GM18868 (cell line): ENCODE results near the gene STEAP2.
"Not testable (repeated sequence)": the region's sequence is repeated elsewhere in the genome, so short reads cannot be mapped to it uniquely, and the experiment has no call there.

Experiments
- ATAC-seq: cut with Tn5 transposase; IDR thresholded peaks from one replicate; pipeline ENCODE4 v1.9.1; 2021; ENCODE audit warnings: mild to moderate bottlenecking, moderate library complexity; ENCODE audit not compliant: unreplicated experiment

Gene STEAP2

GRCh38 chr7:90232430-90232829, 20.9 kb downstream of the STEAP2 start:
- ATAC-seq: no peak

GRCh38 chr7:90233569-90233968, 22.0 kb downstream of the STEAP2 start:
- ATAC-seq: no peak

GRCh38 chr7:90236721-90237289, 25.3 kb downstream of the STEAP2 start:
- ATAC-seq: no peak

DNA sequence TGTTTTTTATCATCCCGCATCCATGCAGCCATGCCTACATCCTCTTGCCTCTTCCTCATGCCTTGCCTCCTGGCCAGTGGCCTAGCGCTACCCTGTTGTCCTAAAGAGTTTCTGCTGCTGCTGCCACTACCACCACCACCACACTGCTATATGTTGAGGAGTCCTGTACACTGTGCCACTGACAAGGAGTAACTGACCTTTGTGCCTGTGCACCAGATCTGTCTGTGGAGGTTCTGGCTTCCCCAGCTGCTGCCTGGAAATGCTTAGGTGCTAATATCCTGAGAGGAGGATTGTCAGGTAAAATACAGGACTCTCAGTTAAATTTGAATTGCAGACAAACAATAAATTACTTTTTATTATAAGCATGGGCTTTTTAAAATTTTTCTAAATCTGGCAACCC, 26.5 kb downstream of the STEAP2 start:
- ATAC-seq: no peak

DNA sequence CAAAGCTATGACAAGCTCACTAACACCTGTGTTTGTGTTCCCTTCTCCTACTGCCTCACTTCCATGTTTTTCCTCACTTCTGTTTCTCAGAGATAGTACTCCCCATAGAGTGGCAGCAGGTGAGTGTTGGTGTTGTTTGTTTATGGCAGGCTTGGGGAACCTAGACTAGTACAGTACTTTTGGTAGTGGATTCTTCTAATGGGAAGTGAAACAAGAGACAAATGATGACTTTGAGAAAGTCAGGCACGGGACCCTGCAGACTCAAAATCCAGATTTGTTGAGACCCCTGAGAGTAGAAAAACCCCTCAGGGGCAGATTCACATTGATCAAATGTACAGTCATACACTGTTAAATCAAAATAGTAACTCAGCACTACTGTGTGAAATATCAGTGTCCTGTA, 27.0 kb downstream of the STEAP2 start:
- ATAC-seq: peak; percentile 66

DNA sequence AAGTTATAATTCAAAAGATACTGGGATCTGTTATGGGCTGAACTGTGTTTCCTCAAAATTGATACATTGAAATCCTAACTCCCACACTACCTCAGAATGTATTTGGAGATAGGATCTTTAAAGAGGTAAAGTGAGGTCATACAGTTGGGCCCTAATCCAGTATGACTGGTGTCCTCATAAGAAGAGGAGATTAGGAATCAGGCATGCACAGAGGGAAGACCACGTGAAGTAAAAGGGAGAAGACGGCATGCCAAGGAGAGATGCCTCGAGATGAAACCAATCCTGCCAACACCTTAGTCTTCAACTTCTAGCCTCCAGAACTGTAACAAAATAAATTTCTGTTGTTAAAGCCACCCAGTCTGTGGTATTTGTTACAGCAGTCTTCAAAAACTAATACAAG, 27.5 kb downstream of the STEAP2 start:
- ATAC-seq: no peak

DNA sequence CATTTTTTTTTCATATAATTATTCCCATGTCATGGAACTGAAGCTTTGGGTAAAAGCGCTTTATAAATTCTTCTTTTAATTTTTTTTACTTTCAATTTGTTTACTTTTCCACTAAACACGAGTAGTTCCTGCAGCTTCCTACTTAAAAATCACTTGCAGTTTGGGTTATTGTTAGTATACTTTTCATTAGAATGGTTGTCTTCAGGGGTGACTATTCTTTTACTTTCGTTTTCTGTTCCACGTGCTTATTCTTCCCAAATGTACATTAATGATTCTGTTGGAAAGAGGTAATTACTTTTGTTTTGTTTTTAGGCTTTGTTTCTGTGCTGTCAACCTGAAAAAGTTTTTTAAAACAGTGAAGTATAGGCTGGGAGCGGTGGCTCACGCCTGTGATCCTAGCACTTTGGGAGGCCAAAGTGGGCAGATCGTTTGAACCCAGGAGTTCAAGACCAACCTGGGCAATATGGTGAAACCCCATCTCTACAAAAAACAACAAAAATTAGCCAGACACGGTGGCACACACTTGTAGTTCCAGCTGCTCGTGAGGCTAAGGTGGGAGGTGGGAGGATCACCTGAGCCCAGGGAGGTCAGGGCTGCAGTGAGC, 28.2 kb downstream of the STEAP2 start:
- ATAC-seq: no peak

- peak; percentile 46 for ATAC-seq
Measured at GRCh38 chr7:90242369-90243168, 31.0 kb downstream of the STEAP2 start.

DNA sequence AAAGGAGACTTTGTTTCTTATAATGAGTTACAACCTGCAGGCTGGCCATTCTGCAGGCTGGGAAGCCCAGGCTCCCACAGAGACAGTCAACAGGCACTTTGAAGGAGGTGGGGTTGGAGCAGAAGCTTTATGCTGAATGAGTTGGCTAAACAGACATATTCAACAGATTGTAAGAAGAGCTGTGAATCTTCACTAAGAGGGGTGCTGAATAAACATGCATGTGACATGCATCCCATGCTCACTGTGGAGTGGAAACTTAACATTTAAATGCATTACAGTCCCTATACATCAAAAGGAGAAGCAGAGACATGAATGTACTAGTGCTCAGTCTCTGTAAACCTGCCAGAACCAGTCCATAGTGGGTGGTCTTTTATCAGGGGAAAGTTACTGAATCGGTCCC, 32.0 kb downstream of the STEAP2 start:
- no peak for ATAC-seq

DNA sequence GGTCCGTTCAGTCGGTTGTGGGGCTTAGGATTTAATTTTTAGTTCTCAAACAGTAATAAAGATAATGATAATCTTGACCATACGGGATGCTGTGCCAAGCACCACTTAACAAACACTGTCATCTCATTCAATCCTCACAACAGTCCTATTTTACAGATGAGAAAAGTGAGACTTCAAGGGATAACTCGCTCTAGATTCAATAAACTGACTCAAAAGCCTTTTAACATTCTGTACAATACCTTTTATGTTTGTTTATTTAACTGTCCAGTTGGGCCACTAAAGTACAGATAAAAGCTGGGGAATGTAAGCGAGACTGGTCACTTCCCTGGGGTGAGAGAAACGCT, 33.0 kb downstream of the STEAP2 start:
- peak; percentile 0 for ATAC-seq

- peak; percentile 88 for ATAC-seq
Measured at GRCh38 chr7:90244909-90245851, 33.6 kb downstream of the STEAP2 start, which contains the start of gene CFAP69. CFAP69 (plus strand) TSS chr7:90245174; CDS start chr7:90245425, 251 bp downstream.

DNA sequence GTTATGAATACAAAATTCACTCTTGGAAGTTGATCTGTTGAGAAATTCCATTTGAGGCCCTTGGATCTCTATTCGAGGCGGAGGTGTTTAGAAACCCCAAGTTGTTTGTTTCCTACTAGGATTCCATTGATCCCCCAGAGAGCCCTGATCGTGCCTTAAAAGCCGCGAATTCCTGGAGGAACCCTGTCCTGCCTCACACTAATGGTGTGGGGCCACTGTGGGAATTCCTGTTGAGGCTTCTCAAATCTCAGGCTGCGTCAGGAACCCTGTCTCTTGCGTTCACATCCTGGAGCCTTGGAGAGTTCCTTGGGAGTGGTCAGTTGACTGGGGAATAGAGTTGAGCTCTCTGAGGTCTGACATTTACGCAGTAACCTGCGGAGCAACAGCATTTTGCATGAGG, 34.6 kb downstream of the STEAP2 start:
- no peak for ATAC-seq

DNA sequence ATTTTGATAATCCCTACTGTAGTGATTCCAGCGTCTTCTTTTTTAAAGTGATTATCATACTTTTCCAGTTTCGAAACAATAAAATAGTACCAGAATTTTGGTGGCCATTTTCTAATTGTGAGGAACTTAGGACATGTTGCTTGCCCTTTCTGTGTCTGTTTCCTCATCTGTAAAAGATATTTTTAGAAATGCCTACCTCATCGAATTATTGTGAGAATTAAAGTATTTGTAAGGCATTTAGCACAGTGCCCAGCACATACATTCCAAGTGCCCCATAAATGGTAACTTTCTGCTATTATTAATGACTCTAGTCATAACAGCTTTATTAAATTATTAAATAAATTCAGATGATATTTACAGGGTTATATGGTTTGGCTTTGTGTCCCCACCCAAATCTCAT, 37.2 kb downstream of the STEAP2 start:
- ATAC-seq: no peak

- ATAC-seq: no peak
Measured at GRCh38 chr7:90250601-90251303, 39.2 kb downstream of the STEAP2 start.

DNA sequence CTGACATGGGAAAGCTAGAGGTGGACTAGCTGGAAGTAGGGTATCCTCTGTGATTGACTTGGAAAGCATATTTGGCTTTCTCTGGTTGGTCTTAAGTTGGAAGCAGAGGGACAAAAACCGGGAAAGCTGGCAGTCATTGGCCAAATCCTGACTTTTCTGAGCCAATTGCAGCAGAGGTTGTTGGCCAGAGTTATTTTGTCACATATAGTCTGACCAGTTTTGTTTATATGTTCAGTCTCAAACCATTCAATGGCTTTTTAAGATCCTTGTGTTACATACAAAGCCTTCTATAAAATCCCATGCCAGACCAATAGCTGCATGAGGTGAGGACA, 39.7 kb downstream of the STEAP2 start:
- no peak for ATAC-seq

DNA sequence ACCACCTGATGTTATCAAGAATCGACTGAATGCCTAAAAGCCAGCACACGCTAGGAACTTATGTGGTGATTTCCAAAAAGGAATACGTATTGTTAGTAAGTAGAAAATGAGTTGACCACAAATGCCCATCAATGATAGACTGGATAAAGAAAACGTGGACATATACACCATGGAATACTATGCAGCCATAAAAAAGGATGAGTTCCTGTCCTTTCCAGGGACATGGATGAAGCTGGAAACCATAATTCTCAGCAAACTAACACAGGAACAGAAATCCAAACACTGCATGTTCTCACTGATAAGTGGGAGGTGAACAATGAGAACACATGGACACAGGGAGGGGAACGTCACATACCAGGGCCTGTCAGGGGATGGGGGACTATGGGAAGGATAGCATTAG, 44.5 kb downstream of the STEAP2 start:
- ATAC-seq: not testable (repeated sequence)

DNA sequence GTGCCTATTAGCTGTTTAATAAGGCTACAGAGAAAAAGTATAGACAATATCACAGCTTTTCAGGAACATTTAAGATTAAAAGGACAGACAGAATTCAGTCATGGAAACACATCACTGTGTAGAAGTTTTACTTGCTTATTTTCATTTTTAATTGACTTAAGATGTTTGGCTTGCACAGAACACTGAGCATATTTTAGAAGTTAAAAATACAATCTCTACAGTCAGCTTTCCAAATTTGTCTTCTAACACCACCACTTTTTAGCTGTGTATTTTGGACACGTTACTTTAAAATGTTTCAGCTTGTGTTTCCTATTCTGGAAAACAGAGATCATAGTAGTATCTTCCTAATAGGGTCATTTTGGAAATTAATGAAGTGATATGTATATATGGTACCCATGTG, 45.2 kb downstream of the STEAP2 start:
- ATAC-seq: no peak

DNA sequence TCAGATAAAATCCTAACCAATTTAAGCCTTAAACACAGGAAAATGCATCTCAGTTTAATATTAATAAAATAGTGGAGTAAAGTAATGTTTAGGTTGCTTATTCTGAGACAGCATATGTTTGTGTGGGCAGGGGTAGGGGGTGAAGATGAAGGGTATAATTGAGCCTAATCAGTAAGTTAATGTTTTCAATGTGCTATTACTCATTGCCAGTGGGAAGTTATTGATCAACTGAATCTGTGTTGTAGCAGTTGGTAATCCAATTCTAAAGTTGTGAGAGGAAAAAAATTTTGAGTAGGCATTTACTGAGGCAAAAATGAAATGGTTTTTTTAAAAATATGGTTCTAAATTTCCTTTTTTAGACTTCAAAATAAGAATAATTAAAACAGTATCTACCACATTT, 49.9 kb downstream of the STEAP2 start:
- no peak for ATAC-seq

- peak; percentile 97 for ATAC-seq
Measured at GRCh38 chr7:90262438-90262837, 50.9 kb downstream of the STEAP2 start.

DNA sequence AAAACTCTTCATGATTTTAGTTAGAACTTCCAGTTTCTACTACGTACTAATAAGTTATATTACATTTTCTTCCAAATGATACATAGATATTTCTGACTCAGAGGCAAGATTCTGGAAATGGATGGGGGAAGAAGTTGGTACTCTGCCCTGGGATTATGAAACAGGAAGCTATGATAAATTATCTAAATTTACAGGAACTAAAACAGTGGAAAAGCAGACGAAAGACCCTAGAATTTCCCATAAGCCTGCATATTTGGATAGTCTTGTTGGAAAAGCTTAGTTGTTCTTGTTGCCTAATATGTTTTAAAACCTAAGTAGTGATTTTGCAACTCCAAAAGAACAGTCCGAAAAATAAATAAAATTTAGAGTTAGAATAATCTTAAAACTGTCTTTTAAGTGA, 55.3 kb downstream of the STEAP2 start:
- no peak for ATAC-seq
